H1 (cell line): ENCODE measurements around the gene PTCHD1. TPM values are rescaled to one million over a fixed set of nuclear protein-coding genes. Genes with fewer than 3 reads are reported as not detected.

ENCODE experiments used
- CTCF ChIA-PET: fragments of 300-600 bp; sonication (Branson Sonifier 250); formaldehyde crosslinking; loops from one replicate; lab custom pipeline; 2021; ENCODE audit not compliant: partially characterized antibody; lab: Charles Lee
- POLR2A ChIA-PET: fragments of 300-600 bp; sonication (Branson Sonifier 250); formaldehyde crosslinking; loops from one replicate; lab custom pipeline; 2021; ENCODE audit warnings: inconsistent platforms; ENCODE audit not compliant: partially characterized antibody; lab: Charles Lee
- DNase-seq, 2 experiments: peaks; one replicate each; pipeline versions ENCODE4 v3.0.0 to v3.0.0-alpha.2; 2010 to 2022; ENCODE audit warnings: low spot score in 2 of 2, low read depth in 1 of 2, mixed read lengths in 1 of 2
- FAIRE-seq: peaks from 2 replicates; lab custom pipeline; 2011; peaks lifted over from hg19 to GRCh38; lab: Jason Lieb, UNC
- H2AFZ ChIP-seq: 2 replicates; pipeline ENCODE4 v1.8.1; 2012; ENCODE audit warnings: low read length, inconsistent platforms
- H2AK5ac ChIP-seq: 2 replicates; pipeline ENCODE4 v1.6.1; 2013; ENCODE audit warnings: low read depth, low read length
- H2BK120ac ChIP-seq: replicated peaks from 2 replicates; pipeline ENCODE3; 2013; ENCODE audit warnings: low read depth, low read length, inconsistent platforms
- H2BK12ac ChIP-seq: 2 replicates; pipeline ENCODE4 v1.6.1; 2013; ENCODE audit warnings: low read depth, low read length
- H2BK15ac ChIP-seq: 2 replicates; pipeline ENCODE4 v1.6.1; 2013; ENCODE audit warnings: low read length
- H2BK20ac ChIP-seq: 2 replicates; pipeline ENCODE4 v1.6.1; 2013; ENCODE audit warnings: low read length
- H2BK5ac ChIP-seq: 2 replicates; pipeline ENCODE4 v1.6.1; 2013; ENCODE audit warnings: low read depth, low read length
- H3K14ac ChIP-seq: 2 replicates; pipeline ENCODE4 v1.6.1; 2013; ENCODE audit warnings: inconsistent platforms; ENCODE audit not compliant: insufficient read length
- H3K18ac ChIP-seq: 2 replicates; pipeline ENCODE4 v1.6.1; 2013; ENCODE audit warnings: low read length; ENCODE audit errors: extremely low read depth
- H3K23ac ChIP-seq: 2 replicates; pipeline ENCODE4 v1.6.1; 2013; ENCODE audit warnings: inconsistent platforms; ENCODE audit not compliant: insufficient read length
- H3K23me2 ChIP-seq: 2 replicates; pipeline ENCODE4 v1.6.1; 2013; ENCODE audit warnings: low read depth, low read length
- H3K27ac ChIP-seq: 2 replicates; pipeline ENCODE4 v1.6.1; 2011; ENCODE audit warnings: low read depth, low read length, inconsistent platforms
- H3K27me3 ChIP-seq, 4 experiments: replicated peaks in 1 of 4; 1 replicate in 1 of 4; 2 replicates in 3 of 4; pipeline versions ENCODE4 v1.6.1 to v1.8.1; 2011 to 2013; ENCODE audit warnings: low read length in 3 of 4, mild to moderate bottlenecking in 3 of 4, inconsistent platforms in 2 of 4, mixed read lengths in 2 of 4, moderate library complexity in 1 of 4; ENCODE audit not compliant: control insufficient read depth in 3 of 4, insufficient read depth in 3 of 4; ENCODE audit errors: extremely low read depth in 1 of 4
- H3K36me3 ChIP-seq, 4 experiments: 2 replicates each; pipeline versions ENCODE4 v1.6.1 to v1.8.1; 2011 to 2013; ENCODE audit warnings: mild to moderate bottlenecking in 4 of 4, low read length in 3 of 4, moderate library complexity in 2 of 4, control low read depth in 1 of 4, inconsistent platforms in 1 of 4; ENCODE audit not compliant: insufficient read depth in 4 of 4, control insufficient read depth in 2 of 4
- H3K4ac ChIP-seq: replicated peaks from 2 replicates; pipeline ENCODE3; 2013; ENCODE audit warnings: low read length, low read depth, mixed read lengths, inconsistent platforms; ENCODE audit not compliant: insufficient read length
- H3K4me1 ChIP-seq, 4 experiments: replicated peaks in 1 of 4; 1 replicate in 1 of 4; 2 replicates in 3 of 4; pipeline versions ENCODE4 v1.6.1 to v1.8.1; 2011 to 2013; ENCODE audit warnings: low read length in 3 of 4, inconsistent platforms in 2 of 4, mixed read lengths in 1 of 4; ENCODE audit not compliant: insufficient read depth in 4 of 4, control insufficient read depth in 3 of 4
- H3K4me2 ChIP-seq, 2 experiments: 2 replicates each; pipeline versions ENCODE4 v1.6.1 to v1.8.1; 2011 to 2013; ENCODE audit warnings: low read depth in 2 of 2, low read length in 2 of 2, control low read depth in 1 of 2, inconsistent platforms in 1 of 2, mild to moderate bottlenecking in 1 of 2; ENCODE audit not compliant: insufficient read depth in 1 of 2
- H3K4me3 ChIP-seq, 4 experiments: fragments of 200-600, 300-600 bp in 1 of 4; sonication (generic), shearing (Covaris generic), sonication (Bioruptor Twin) in 1 of 4; 2 replicates each; pipeline versions ENCODE4 v1.5.1 to v1.8.1; 2011 to 2016; ENCODE audit warnings: low read length in 4 of 4, low read depth in 3 of 4, control low read depth in 2 of 4, inconsistent platforms in 2 of 4, mild to moderate bottlenecking in 2 of 4, mixed read lengths in 1 of 4, moderate library complexity in 1 of 4; ENCODE audit not compliant: insufficient read depth in 2 of 4; ENCODE audit errors: extremely low read depth in 1 of 4
- H3K56ac ChIP-seq: replicated peaks from 2 replicates; pipeline ENCODE3; 2013; ENCODE audit warnings: low read depth, mild to moderate bottlenecking, mixed read lengths, low read length, inconsistent platforms; ENCODE audit not compliant: insufficient read length
- H3K79me1 ChIP-seq: 2 replicates; pipeline ENCODE4 v1.6.1; 2013; ENCODE audit warnings: low read depth, low read length, control low read depth
- H3K79me2 ChIP-seq, 2 experiments: 2 replicates each; pipeline versions ENCODE4 v1.6.1 to v1.8.1; 2012 to 2013; ENCODE audit warnings: low read length in 2 of 2, mild to moderate bottlenecking in 2 of 2, inconsistent platforms in 1 of 2; ENCODE audit not compliant: insufficient read depth in 2 of 2, control insufficient read depth in 1 of 2
- H3K9ac ChIP-seq, 4 experiments: replicated peaks in 1 of 4; 1 replicate in 1 of 4; 2 replicates in 3 of 4; pipeline versions ENCODE4 v1.6.1 to v1.8.1; 2011 to 2013; ENCODE audit warnings: low read depth in 3 of 4, low read length in 3 of 4, control low read depth in 2 of 4, mild to moderate bottlenecking in 2 of 4, moderate library complexity in 2 of 4, inconsistent platforms in 1 of 4; ENCODE audit errors: extremely low read depth in 1 of 4
- H3K9me3 ChIP-seq, 2 experiments: 2 replicates each; pipeline versions ENCODE4 v1.6.1 to v1.8.1; 2012 to 2013; ENCODE audit warnings: mild to moderate bottlenecking in 2 of 2, moderate library complexity in 2 of 2, control low read depth in 1 of 2, inconsistent platforms in 1 of 2, low read depth in 1 of 2, low read length in 1 of 2, mixed read lengths in 1 of 2; ENCODE audit not compliant: insufficient read depth in 2 of 2
- H4K20me1 ChIP-seq, 2 experiments: replicated peaks in 1 of 2; 2 replicates each; pipeline versions ENCODE3 to v1.8.1; 2011 to 2013; ENCODE audit warnings: inconsistent platforms in 2 of 2, low read length in 2 of 2, mild to moderate bottlenecking in 1 of 2; ENCODE audit not compliant: insufficient read depth in 2 of 2, control insufficient read depth in 1 of 2
- H4K5ac ChIP-seq: 2 replicates; pipeline ENCODE4 v1.6.1; 2013; ENCODE audit warnings: low read length, low read depth, mixed read lengths, inconsistent platforms; ENCODE audit not compliant: insufficient read length
- H4K8ac ChIP-seq: 2 replicates; pipeline ENCODE4 v1.8.0; 2013; ENCODE audit warnings: mild to moderate bottlenecking, moderate library complexity, low read length, inconsistent platforms; ENCODE audit not compliant: insufficient read depth; ENCODE audit errors: extremely low read depth
- H4K91ac ChIP-seq: replicated peaks from 2 replicates; pipeline ENCODE3; 2013; ENCODE audit warnings: low read length, mixed read lengths, inconsistent platforms; ENCODE audit not compliant: insufficient read length
- ASH2L ChIP-seq: fragments of 200-600, 300-600 bp; sonication (generic); IDR thresholded peaks from one replicate; pipeline ENCODE4 v1.7.1; 2017; ENCODE audit warnings: low read length
- CTCF ChIP-seq, 3 experiments: IDR thresholded peaks; 1 replicate in 2 of 3; 2 replicates in 1 of 3; pipeline versions ENCODE4 v1.5.1 to v1.6.1; 2011; ENCODE audit warnings: low read length in 3 of 3, mild to moderate bottlenecking in 3 of 3, inconsistent platforms in 2 of 3, low read depth in 1 of 3, moderate library complexity in 1 of 3; ENCODE audit not compliant: insufficient read depth in 1 of 3; ENCODE audit errors: control extremely low read depth in 1 of 3
- MAX ChIP-seq: IDR thresholded peaks from 2 replicates; pipeline ENCODE4 v1.6.1; 2012; ENCODE audit warnings: inconsistent platforms
- TAF7 ChIP-seq: optimal IDR thresholded peaks from 2 replicates; pipeline ENCODE3; 2011; ENCODE audit warnings: low read depth, mild to moderate bottlenecking, inconsistent platforms, low read length, moderate library complexity, borderline replicate concordance
- WGBS, 2 experiments: shearing (Covaris generic) in 1 of 2; methylation state at CpG; one replicate each; pipeline versions ENCODE4 v1.1.6 to v1.1.7; 2013 to 2015; ENCODE audit warnings: low lambda C conversion rate in 2 of 2, mixed read lengths in 2 of 2, inconsistent platforms in 1 of 2, low coverage in 1 of 2, missing lambda C conversion rate in 1 of 2; ENCODE audit not compliant: insufficient replicate concordance in 2 of 2, insufficient coverage in 1 of 2, insufficient read length in 1 of 2; ENCODE audit errors: extremely low coverage in 1 of 2, missing lambda C conversion rate in 1 of 2; 5-methylcytosine and 5-hydroxymethylcytosine counted together
- polyA plus RNA-seq, 7 experiments: library from polyadenylated mRNA; depleted of rRNA in 3 of 7; stranded (reverse) in 5 of 7; unstranded in 2 of 7; fragments of >200 nt in 5 of 7; fragments of 200-250 nt in 2 of 7; gene quantifications; 1 replicate in 5 of 7; 2 replicates in 1 of 7; 4 replicates in 1 of 7; pipeline versions ENCODE4 v1.2.1 to v1.2.3, GENCODE V29; 2011 to 2013; ENCODE audit warnings: missing spikeins in 2 of 7, mixed read lengths in 2 of 7
- total RNA-seq: library from RNA; stranded (reverse); fragmentation: NEBNext Ultra II Directional; extraction: Animal tissue kit (Norgen Biotek cat#: 25700); gene quantifications from 2 replicates; pipeline ENCODE4 v1.2.1, GENCODE V29; 2021

Gene PTCHD1
- total and polyA plus RNA-seq, 2 of the 8 experiments (the other 6 are each of a cell fraction or from before 2014, with no cell fraction given), result 0.53 to 2.4 TPM

GRCh38 chrX:23333842-23334520, 668 bp upstream of the PTCHD1 start:
- peak overlapping the region; percentile 83 to 97 for H3K4me2 ChIP-seq
- FAIRE-seq, result no peak
- POLR2A ChIA-PET, result no interaction called here

More at GRCh38 chrX:23333842-23334520, 668 bp upstream of the PTCHD1 start:
- Histone ChIP-seq H4K5ac (no peak overlapping the region), H3K14ac (no peak overlapping the region), H3K23me2 (peaks cover 20% of the 10 kb centered on the region; the same call in 1 of the 2 replicates), H2BK20ac (no peak overlapping the region), H3K4ac (no peak overlapping the region), H2BK5ac (no peak overlapping the region), H2BK120ac (no peak overlapping the region), H3K9ac (peak overlapping the region in 1 of 4 experiments; percentile 18; a peak in 1 of 7 replicates), H3K27ac (no peak overlapping the region), H3K18ac (0 out of 2 replicates have a peak overlapping the region, but pooled peaks have one; percentile 19), H3K36me3 (no peaks in the 10 kb centered on the region), H3K27me3 (peaks cover 0 to 29% (median 17%) of the 10 kb centered on the region in 4 experiments; a peak in 5 of 7 replicates), H4K8ac (peak overlapping the region; percentile 68; the same call in 1 of the 2 replicates), H4K20me1 (peaks cover 0 to 2% of the 10 kb centered on the region in 2 experiments), H3K79me1 (no peaks in the 10 kb centered on the region), H2AFZ (no peak overlapping the region), H4K91ac (no peak overlapping the region), H3K56ac (no peak overlapping the region), H2BK15ac (no peak overlapping the region), H2AK5ac (no peak overlapping the region), H3K9me3 (no peaks in the 10 kb centered on the region), H3K4me3 (peak overlapping the region; percentile 48 to 73 (median 49)), H3K23ac (no peak overlapping the region), H2BK12ac (no peak overlapping the region), H3K4me1 (peaks cover 0 to 5% (median 2%) of the 10 kb centered on the region in 4 experiments; a peak in 5 of 7 replicates), H3K79me2 (no peaks in the 10 kb centered on the region)
- CTCF ChIA-PET, result interaction anchor here (0.5 kb wide), 1 partner anchor 398 kb away, joined by 3 read pairs; no protein-coding TSS in a partner anchor
- peak in 1 of 2 experiments; percentile 54 for DNase-seq
- WGBS, 2 experiments, result 2% methylated on average over 7 of the region's 54 CpGs; no CpG with 5 or more reads in 1 of the 2 experiments
- TF ChIP-seq CTCF (IDR thresholded peaks at IDR 0.05; ENCODE audit: control extremely low read depth in 1 of 3, insufficient read depth in 1 of 3, low read depth in 1 of 3, low read length in 3 of 3), result no peak
- peak; percentile 70 for TF ChIP-seq MAX
- peak; percentile 30 for TF ChIP-seq ASH2L
- TF ChIP-seq TAF7, result no peak
